K562 (cell line): ENCODE measurements around the gene DNER. TPM values are rescaled to one million over a fixed set of nuclear protein-coding genes. Genes with fewer than 3 reads are reported as not detected.

Source experiments
- ATAC-seq: fragments of 200-7000 bp; cut with Tn5 transposase; 3 replicates; pipeline ENCODE4 v1.9.1; 2020; ENCODE audit warnings: moderate library complexity
- BruUV-seq: library from RNA; stranded (reverse); fragments of 400-500 nt; replicated peaks from 2 replicates; lab custom pipeline; 2021; lab: Mats Ljungman, UMichigan
- CTCF ChIA-PET: fragments of 300-600 bp; formaldehyde crosslinking; extraction: SDS; loops from one replicate; lab custom pipeline; 2021; ENCODE audit warnings: low intra/inter-chr PET ratio; lab: Yijun Ruan, JAX
- POLR2A ChIA-PET: fragments of 300-600, 350-650 bp; sonication (Branson Sonifier 250); formaldehyde crosslinking; extraction: SDS; loops from one replicate; lab custom pipeline; 2021; ENCODE audit warnings: antibody characterized with exemption, inconsistent platforms; lab: Yijun Ruan, JAX
- DNase-seq, 4 experiments: peaks; one replicate each; pipeline versions ENCODE4 v3.0.0 to v3.0.0-alpha.2; 2011 to 2018; ENCODE audit warnings: low spot score in 3 of 4, mixed read lengths in 3 of 4; ENCODE audit errors: extremely low read depth in 1 of 4
- FAIRE-seq: peaks from 2 replicates; lab custom pipeline; 2011; peaks lifted over from hg19 to GRCh38; lab: Jason Lieb, UNC
- H2AFZ ChIP-seq: 2 replicates; pipeline ENCODE4 v1.6.0; 2011; ENCODE audit warnings: low read depth, low read length, control low read depth, inconsistent platforms
- H3K27ac ChIP-seq: fragments of 200-600 bp; 3 replicates; pipeline ENCODE4 v1.8.0; 2011; ENCODE audit warnings: low read depth, mild to moderate bottlenecking, control low read depth, inconsistent platforms, low read length, moderate library complexity, mixed read lengths; ENCODE audit errors: extremely low read depth
- H3K27me3 ChIP-seq, 2 experiments: fragments of 300-600 bp in 1 of 2; 2 replicates in 1 of 2; 3 replicates in 1 of 2; pipeline versions ENCODE4 v1.6.0 to v1.8.0; 2011; ENCODE audit warnings: inconsistent platforms in 2 of 2, low read length in 2 of 2, mild to moderate bottlenecking in 1 of 2, mixed read lengths in 1 of 2, moderate library complexity in 1 of 2; ENCODE audit not compliant: control insufficient read depth in 2 of 2, insufficient read depth in 2 of 2
- H3K36me3 ChIP-seq: fragments of 300-600 bp; 3 replicates; pipeline ENCODE4 v1.8.0; 2011; ENCODE audit warnings: mild to moderate bottlenecking, low read length, inconsistent platforms; ENCODE audit not compliant: control insufficient read depth, insufficient read depth
- H3K4me1 ChIP-seq, 2 experiments: fragments of 200-600 bp in 1 of 2; replicated peaks in 1 of 2; 2 replicates in 1 of 2; 3 replicates in 1 of 2; pipeline versions ENCODE4 v1.5.1 to v1.8.0; 2011; ENCODE audit warnings: inconsistent platforms in 2 of 2, low read length in 2 of 2, mild to moderate bottlenecking in 1 of 2, mixed read lengths in 1 of 2, moderate library complexity in 1 of 2; ENCODE audit not compliant: control insufficient read depth in 2 of 2, insufficient read depth in 2 of 2
- H3K4me2 ChIP-seq: 2 replicates; pipeline ENCODE4 v1.6.1; 2011; ENCODE audit warnings: low read length, control low read depth, inconsistent platforms, mixed read lengths; ENCODE audit not compliant: insufficient read depth
- H3K4me3 ChIP-seq: fragments of 200-600 bp; sonication (generic), shearing (Covaris generic); 2 replicates; pipeline ENCODE4 v1.5.1; 2016; ENCODE audit warnings: control low read depth, inconsistent platforms
- H3K79me2 ChIP-seq: fragments of 200-600 bp; 3 replicates; pipeline ENCODE4 v1.8.0; 2011; ENCODE audit warnings: low read length, inconsistent platforms; ENCODE audit not compliant: control insufficient read depth, insufficient read depth
- H3K9ac ChIP-seq, 2 experiments: 2 replicates each; pipeline versions ENCODE4 v1.6.0 to v1.6.1; 2011; ENCODE audit warnings: low read depth in 2 of 2, low read length in 2 of 2, control low read depth in 1 of 2, inconsistent platforms in 1 of 2, mild to moderate bottlenecking in 1 of 2, mixed read lengths in 1 of 2; ENCODE audit not compliant: insufficient read depth in 1 of 2
- H3K9me1 ChIP-seq: one replicate; pipeline ENCODE4 v1.6.0; 2011; ENCODE audit warnings: inconsistent platforms, mild to moderate bottlenecking, low read length, moderate library complexity; ENCODE audit not compliant: control insufficient read depth, insufficient read depth
- H3K9me3 ChIP-seq: replicated peaks from 2 replicates; pipeline ENCODE4 v1.5.1; 2011; ENCODE audit warnings: low read depth, low read length, inconsistent platforms; ENCODE audit not compliant: control insufficient read depth, insufficient read depth
- H4K20me1 ChIP-seq: replicated peaks from 2 replicates; pipeline ENCODE4 v1.6.1; 2011; ENCODE audit warnings: low read length, inconsistent platforms, mixed read lengths; ENCODE audit not compliant: control insufficient read depth, insufficient read depth
- DDX20 ChIP-seq: fragments of 450-650 bp; IDR thresholded peaks from 2 replicates; pipeline ENCODE4 v1.6.1; 2016; ENCODE audit warnings: missing genetic modification characterization, low read depth, mild to moderate bottlenecking, missing compliant biosample characterization, moderate library complexity
- EP300 ChIP-seq: IDR thresholded peaks from 2 replicates; pipeline ENCODE4 v1.6.1; 2012; ENCODE audit warnings: low read length, improper control_type of control experiment
- ETV1 ChIP-seq: fragments of 450-650 bp; conservative IDR thresholded peaks from 2 replicates; pipeline ENCODE4 v1.6.1; 2016; ENCODE audit warnings: missing genetic modification characterization, control low read depth, low read depth, missing compliant biosample characterization
- MYC ChIP-seq, 2 experiments: fragments of 250-450 bp in 1 of 2; sonication (Bioruptor Pico) in 1 of 2; IDR thresholded peaks; 2 replicates each; pipeline versions ENCODE4 v1.5.1 to v1.6.1; 2012 to 2021; ENCODE audit warnings: low read depth in 2 of 2, borderline replicate concordance in 1 of 2, improper control_type of control experiment in 1 of 2, low read length in 1 of 2, mild to moderate bottlenecking in 1 of 2, moderate library complexity in 1 of 2
- NONO ChIP-seq, 2 experiments: fragments of 200-400 bp in 1 of 2; fragments of 450-650 bp in 1 of 2; formaldehyde crosslinking in 1 of 2; IDR thresholded peaks; 2 replicates each; pipeline ENCODE4 v1.6.1; 2017; ENCODE audit warnings: low read depth in 2 of 2, mild to moderate bottlenecking in 2 of 2, moderate library complexity in 2 of 2, low read length in 1 of 2
- TCF3 ChIP-seq: sonication (generic); formaldehyde crosslinking; IDR thresholded peaks from 2 replicates; pipeline ENCODE4 v1.4.0; 2020; ENCODE audit warnings: mild to moderate bottlenecking, missing genetic modification reagents
- TCFL5 ChIP-seq: fragments of 250-450 bp; sonication (Bioruptor Pico); conservative IDR thresholded peaks from 2 replicates; pipeline ENCODE4 v1.6.1; 2021; ENCODE audit warnings: mild to moderate bottlenecking, moderate library complexity, matching md5 sums
- ZBTB17 ChIP-seq: fragments of 450-650 bp; formaldehyde crosslinking; IDR thresholded peaks from 2 replicates; pipeline ENCODE4 v1.4.0; 2020; ENCODE audit warnings: mild to moderate bottlenecking
- ZKSCAN8 ChIP-seq: fragments of 200-800 bp; sonication (Bioruptor generic); IDR thresholded peaks from 2 replicates; pipeline ENCODE4 v1.6.1; 2016; ENCODE audit warnings: missing genetic modification characterization, missing compliant biosample characterization
- ZNF766 ChIP-seq: fragments of 200-800 bp; sonication (Bioruptor generic); conservative IDR thresholded peaks from 2 replicates; pipeline ENCODE4 v1.6.1; 2016; ENCODE audit warnings: missing genetic modification characterization, missing compliant biosample characterization
- WGBS: fragments of 100-300 bp; shearing (Covaris generic); methylation state at CpG from one replicate; pipeline ENCODE4 v1.1.6; 2016; ENCODE audit warnings: low coverage, mixed read lengths; ENCODE audit not compliant: insufficient coverage; ENCODE audit errors: missing lambda C conversion rate; 5-methylcytosine and 5-hydroxymethylcytosine counted together
- in situ Hi-C: fragments of 300-500 bp; cut with MboI; formaldehyde crosslinking; loops from 4 replicates; pipeline ENCODE4 v1.15.0; 2018; ENCODE audit warnings: inconsistent platforms, mixed read lengths
- intact Hi-C: fragments of 100-400 bp; cut with micrococcal nuclease; formaldehyde crosslinking; loops from 2 replicates; pipeline ENCODE4 v1.14.2; 2022
- polyA plus RNA-seq, 8 experiments: library from polyadenylated mRNA; depleted of rRNA in 4 of 8; stranded (reverse) in 5 of 8; unstranded in 3 of 8; fragments of >200 nt; fragmentation: Nextera tagmentation in 2 of 8; fragmentation: Illumina TruSeq in 1 of 8; extraction: Ambion mirVana in 2 of 8; extraction: Trizol in 1 of 8; gene quantifications; 2 replicates each; pipeline versions ENCODE4 v1.2.1 to v1.2.3, GENCODE V29; 2011 to 2014; ENCODE audit warnings: inconsistent platforms in 1 of 8, missing spikeins in 1 of 8
- total RNA-seq, 7 experiments: library from RNA; depleted of rRNA in 6 of 7; stranded (reverse); fragments of >200 nt in 6 of 7; fragmentation: Illumina TruSeq in 2 of 7; extraction: Trizol in 2 of 7; gene quantifications; 2 replicates each; pipeline versions ENCODE4 v1.2.1 to v1.2.3, GENCODE V29; 2011 to 2021; ENCODE audit warnings: low replicate concordance in 1 of 7
- TF ChIP-seq, protein P1 (sequence below): fragments of 450-650 bp; formaldehyde crosslinking; conservative IDR thresholded peaks from 2 replicates; pipeline ENCODE4 v1.4.0; 2022; ENCODE audit warnings: mild to moderate bottlenecking, missing genetic modification characterization

Gene DNER
- total and polyA plus RNA-seq, 9 of the 15 experiments (the other 6 are each of a cell fraction or from before 2014, with no cell fraction given), result not detected

DNA sequence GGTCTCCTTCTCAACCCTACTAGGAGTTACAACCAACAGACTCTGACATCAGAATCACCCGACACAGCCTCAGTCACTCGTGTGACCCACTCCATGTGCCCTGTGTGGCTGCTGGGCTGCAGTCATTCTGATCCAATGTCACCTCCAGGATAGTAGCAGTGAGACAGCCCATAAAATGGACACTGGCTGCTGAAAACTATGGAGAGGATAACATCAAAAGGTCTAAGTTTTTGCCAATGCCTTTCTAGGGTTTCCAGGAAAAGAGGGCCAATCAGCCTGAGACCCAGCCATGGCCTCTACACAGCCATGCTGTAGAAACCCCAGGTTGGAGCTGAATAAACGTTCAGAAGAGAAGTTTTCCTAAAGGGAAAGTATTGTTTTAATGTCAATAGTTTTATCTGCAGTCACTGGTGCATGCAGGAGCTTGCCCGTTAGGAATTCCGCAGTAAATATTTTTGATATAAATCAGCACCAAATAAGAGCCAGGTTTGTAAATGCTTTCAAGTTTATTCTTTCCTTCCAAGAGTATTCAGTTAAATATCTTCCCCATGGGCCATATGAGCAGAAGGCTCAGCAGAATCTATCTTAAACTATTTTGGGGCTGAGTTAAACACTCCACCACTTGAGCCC, 351.1 kb downstream of the DNER start:
- WGBS, result 0% methylated on average over 5 of the region's 5 CpGs
- no peak overlapping the region for H2AFZ ChIP-seq
- FAIRE-seq, result no peak

More for the DNA sequence above, 351.1 kb downstream of the DNER start:
- intact Hi-C loops (no loop called here), in situ Hi-C loops (no loop called here)
- H3K36me3 ChIP-seq, result no peaks in the 10 kb centered on the region
- ChIA-PET CTCF (no interaction called here), POLR2A (no interaction called here)
- DNase-seq (no peak), ATAC-seq (no peak)
- H4K20me1 ChIP-seq, result no peaks in the 10 kb centered on the region
- H3K9me3 ChIP-seq, result no peaks in the 10 kb centered on the region
- no TSS peak for BruUV-seq
- H3K4me3 ChIP-seq, result no peak overlapping the region
- no peaks in the 10 kb centered on the region for H3K9me1 ChIP-seq
- H3K79me2 ChIP-seq, result no peaks in the 10 kb centered on the region
- H3K27ac ChIP-seq, result no peak overlapping the region
- H3K4me2 ChIP-seq, result no peak overlapping the region
- no peak for TF ChIP-seq ETV1
- no peak for TF ChIP-seq ZBTB17 (CRISPR knock-in tag)
- TF ChIP-seq, protein P1, sequence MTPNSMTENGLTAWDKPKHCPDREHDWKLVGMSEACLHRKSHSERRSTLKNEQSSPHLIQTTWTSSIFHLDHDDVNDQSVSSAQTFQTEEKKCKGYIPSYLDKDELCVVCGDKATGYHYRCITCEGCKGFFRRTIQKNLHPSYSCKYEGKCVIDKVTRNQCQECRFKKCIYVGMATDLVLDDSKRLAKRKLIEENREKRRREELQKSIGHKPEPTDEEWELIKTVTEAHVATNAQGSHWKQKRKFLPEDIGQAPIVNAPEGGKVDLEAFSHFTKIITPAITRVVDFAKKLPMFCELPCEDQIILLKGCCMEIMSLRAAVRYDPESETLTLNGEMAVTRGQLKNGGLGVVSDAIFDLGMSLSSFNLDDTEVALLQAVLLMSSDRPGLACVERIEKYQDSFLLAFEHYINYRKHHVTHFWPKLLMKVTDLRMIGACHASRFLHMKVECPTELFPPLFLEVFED (CRISPR knock-in tag), result no peak
- TF ChIP-seq EP300, result no peak
- no peak for TF ChIP-seq TCFL5 (CRISPR knock-in tag)
- no peak for TF ChIP-seq TCF3
- TF ChIP-seq MYC (IDR thresholded peaks at IDR 0.05; ENCODE audit: low read depth, low read length), result no peak
- TF ChIP-seq MYC (CRISPR knock-in tag; IDR thresholded peaks at IDR 0.05; ENCODE audit: borderline replicate concordance, low read depth), result no peak
- no peak for TF ChIP-seq NONO (IDR thresholded peaks at IDR 0.05; ENCODE audit: low read depth in 2 of 2, low read length in 1 of 2)
- TF ChIP-seq ZNF766 (CRISPR knock-in tag), result no peak
- TF ChIP-seq ZKSCAN8 (CRISPR knock-in tag), result no peak
- TF ChIP-seq DDX20, result no peak
- H3K27me3 ChIP-seq, result no peaks in the 10 kb centered on the region
- no peaks in the 10 kb centered on the region for H3K4me1 ChIP-seq
- H3K9ac ChIP-seq, result no peak overlapping the region
